ENCODE results near the gene ZBTB16.

- TF ChIP-seq EZH2 (IDR thresholded peaks at IDR 0.05; ENCODE audit: borderline replicate concordance, low read depth, low read length, severe bottlenecking) (no peak), CTCF (IDR thresholded peaks at IDR 0.05; ENCODE audit: borderline replicate concordance, extremely low read depth, low read length, poor library complexity, severe bottlenecking) (no peak)
Observed at GRCh38 chr11:114157476-114158050, 98.1 kb downstream of the ZBTB16 start.

Measured in DND-41 (cell line).